WTC11 (cell line): ENCODE measurements around the gene SLC44A3. TPM values are rescaled to one million over a fixed set of nuclear protein-coding genes. Genes with fewer than 3 reads are reported as not detected.
A peak's percentile ranks its signal among the peaks of the same experiment; 100 is the strongest.

Source experiments
- ATF1 ChIP-seq: sonication (generic); formaldehyde crosslinking; IDR thresholded peaks from 2 replicates; pipeline ENCODE4 v1.8.1; 2023; ENCODE audit warnings: mild to moderate bottlenecking, moderate library complexity, missing genetic modification reagents
- ATF3 ChIP-seq: sonication (generic); formaldehyde crosslinking; conservative IDR thresholded peaks from 2 replicates; pipeline ENCODE4 v1.8.1; 2022; ENCODE audit warnings: mild to moderate bottlenecking, missing genetic modification reagents
- ELF4 ChIP-seq: sonication (generic); formaldehyde crosslinking; IDR thresholded peaks from 2 replicates; pipeline ENCODE4 v1.8.1; 2022; ENCODE audit warnings: low read depth, mild to moderate bottlenecking, moderate library complexity, missing genetic modification reagents
- EMX1 ChIP-seq: fragments of 250-450 bp; sonication (Bioruptor Pico); IDR thresholded peaks from 2 replicates; pipeline ENCODE4 v1.8.0; 2021; ENCODE audit warnings: mild to moderate bottlenecking
- ESRRA ChIP-seq: sonication (generic); formaldehyde crosslinking; IDR thresholded peaks from 2 replicates; pipeline ENCODE4 v1.8.1; 2022; ENCODE audit warnings: mild to moderate bottlenecking, missing genetic modification reagents, borderline replicate concordance
- ETV6 ChIP-seq: sonication (generic); formaldehyde crosslinking; IDR thresholded peaks from 2 replicates; pipeline ENCODE4 v1.8.1; 2022; ENCODE audit warnings: mild to moderate bottlenecking, missing genetic modification reagents
- FOXP1 ChIP-seq: sonication (generic); formaldehyde crosslinking; IDR thresholded peaks from 2 replicates; pipeline ENCODE4 v1.8.0; 2022; ENCODE audit warnings: missing genetic modification reagents, mild to moderate bottlenecking, moderate library complexity, borderline replicate concordance
- HMGA2 ChIP-seq: fragments of 250-450 bp; sonication (Bioruptor Pico); IDR thresholded peaks from 2 replicates; pipeline ENCODE4 v1.4.0; 2021; ENCODE audit warnings: mild to moderate bottlenecking, moderate library complexity
- IRF1 ChIP-seq: sonication (generic); formaldehyde crosslinking; IDR thresholded peaks from 2 replicates; pipeline ENCODE4 v1.8.0; 2023; ENCODE audit warnings: missing genetic modification reagents
- IRF2 ChIP-seq: sonication (generic); formaldehyde crosslinking; IDR thresholded peaks from 2 replicates; pipeline ENCODE4 v1.8.0; 2022; ENCODE audit warnings: low read depth, missing genetic modification reagents, borderline replicate concordance
- JUN ChIP-seq: sonication (generic); formaldehyde crosslinking; IDR thresholded peaks from 2 replicates; pipeline ENCODE4 v1.8.0; 2023; ENCODE audit warnings: mild to moderate bottlenecking, missing genetic modification reagents
- KAT7 ChIP-seq: sonication (generic); formaldehyde crosslinking; IDR thresholded peaks from 2 replicates; pipeline ENCODE4 v1.8.1; 2023; ENCODE audit warnings: missing genetic modification reagents, mild to moderate bottlenecking, borderline replicate concordance
- MLX ChIP-seq: sonication (generic); formaldehyde crosslinking; IDR thresholded peaks from 2 replicates; pipeline ENCODE4 v1.8.1; 2023; ENCODE audit warnings: mild to moderate bottlenecking, missing genetic modification reagents, moderate library complexity
- NR1H2 ChIP-seq: sonication (generic); formaldehyde crosslinking; IDR thresholded peaks from 2 replicates; pipeline ENCODE4 v1.9.0; 2021; ENCODE audit warnings: mild to moderate bottlenecking, moderate library complexity, missing genetic modification reagents
- NR2C2 ChIP-seq: sonication (generic); formaldehyde crosslinking; IDR thresholded peaks from 2 replicates; pipeline ENCODE4 v1.8.0; 2022; ENCODE audit warnings: mild to moderate bottlenecking, missing genetic modification reagents
- RELA ChIP-seq: sonication (generic); formaldehyde crosslinking; IDR thresholded peaks from 2 replicates; pipeline ENCODE4 v1.8.1; 2022; ENCODE audit warnings: missing genetic modification reagents, mild to moderate bottlenecking, borderline replicate concordance
- RORB ChIP-seq: fragments of 250-450 bp; sonication (Bioruptor Pico); IDR thresholded peaks from 2 replicates; pipeline ENCODE4 v1.9.0; 2021; ENCODE audit warnings: mild to moderate bottlenecking
- SMAD4 ChIP-seq: sonication (generic); formaldehyde crosslinking; IDR thresholded peaks from 2 replicates; pipeline ENCODE4 v1.8.0; 2022; ENCODE audit warnings: mild to moderate bottlenecking, missing genetic modification reagents
- TP53 ChIP-seq: sonication (generic); formaldehyde crosslinking; IDR thresholded peaks from 2 replicates; pipeline ENCODE4 v1.8.1; 2023; ENCODE audit warnings: mild to moderate bottlenecking, missing genetic modification reagents
- ZMAT4 ChIP-seq: fragments of 250-450 bp; sonication (Bioruptor Pico); IDR thresholded peaks from 2 replicates; pipeline ENCODE4 v1.9.0; 2021; ENCODE audit warnings: mild to moderate bottlenecking
- ZNF138 ChIP-seq: sonication (generic); formaldehyde crosslinking; conservative IDR thresholded peaks from 2 replicates; pipeline ENCODE4 v1.8.1; 2022; ENCODE audit warnings: mild to moderate bottlenecking, moderate library complexity, missing genetic modification reagents
- ZNF232 ChIP-seq: sonication (generic); formaldehyde crosslinking; IDR thresholded peaks from 2 replicates; pipeline ENCODE4 v1.8.0; 2022; ENCODE audit warnings: mild to moderate bottlenecking, missing genetic modification reagents
- ZNF396 ChIP-seq: fragments of 250-450 bp; sonication (Bioruptor Pico); IDR thresholded peaks from 2 replicates; pipeline ENCODE4 v1.8.0; 2021; ENCODE audit warnings: mild to moderate bottlenecking, moderate library complexity, borderline replicate concordance
- ZNF416 ChIP-seq: fragments of 250-450 bp; sonication (Bioruptor Pico); IDR thresholded peaks from 2 replicates; pipeline ENCODE4 v1.9.0; 2021; ENCODE audit warnings: mild to moderate bottlenecking, inconsistent platforms
- total RNA-seq: library from RNA; stranded (reverse); gene quantifications from 3 replicates; pipeline ENCODE4 v1.2.3, GENCODE V29; 2021
- TF ChIP-seq, protein P1 (sequence below): sonication (generic); formaldehyde crosslinking; IDR thresholded peaks from 2 replicates; pipeline ENCODE4 v1.8.1; 2022; ENCODE audit warnings: low read depth, missing genetic modification reagents, borderline replicate concordance
- TF ChIP-seq, protein P2 (sequence below): fragments of 200-600 bp; IDR thresholded peaks from 2 replicates; pipeline ENCODE4 v1.8.0; 2022; ENCODE audit warnings: antibody characterized with exemption
- TF ChIP-seq, protein P3 (sequence below): sonication (generic); formaldehyde crosslinking; IDR thresholded peaks from 2 replicates; pipeline ENCODE4 v1.8.1; 2023; ENCODE audit warnings: mild to moderate bottlenecking, missing genetic modification reagents
- TF ChIP-seq, protein P4 (sequence below): fragments of 250-450 bp; sonication (Bioruptor Pico); IDR thresholded peaks from 2 replicates; pipeline ENCODE4 v1.8.0; 2021; ENCODE audit warnings: mild to moderate bottlenecking
- TF ChIP-seq, protein P5 (sequence below): sonication (generic); formaldehyde crosslinking; IDR thresholded peaks from 2 replicates; pipeline ENCODE4 v1.8.0; 2023; ENCODE audit warnings: missing genetic modification reagents, mild to moderate bottlenecking, borderline replicate concordance

The SLC44A3 gene
- total RNA-seq, 1 experiment from 2014 or later: 4.7 TPM

GRCh38 chr1:94926915-94927404 lies 106.8 kb downstream of the SLC44A3 start, which contains the start of gene CNN3 (continued):
- TF ChIP-seq, protein P1, sequence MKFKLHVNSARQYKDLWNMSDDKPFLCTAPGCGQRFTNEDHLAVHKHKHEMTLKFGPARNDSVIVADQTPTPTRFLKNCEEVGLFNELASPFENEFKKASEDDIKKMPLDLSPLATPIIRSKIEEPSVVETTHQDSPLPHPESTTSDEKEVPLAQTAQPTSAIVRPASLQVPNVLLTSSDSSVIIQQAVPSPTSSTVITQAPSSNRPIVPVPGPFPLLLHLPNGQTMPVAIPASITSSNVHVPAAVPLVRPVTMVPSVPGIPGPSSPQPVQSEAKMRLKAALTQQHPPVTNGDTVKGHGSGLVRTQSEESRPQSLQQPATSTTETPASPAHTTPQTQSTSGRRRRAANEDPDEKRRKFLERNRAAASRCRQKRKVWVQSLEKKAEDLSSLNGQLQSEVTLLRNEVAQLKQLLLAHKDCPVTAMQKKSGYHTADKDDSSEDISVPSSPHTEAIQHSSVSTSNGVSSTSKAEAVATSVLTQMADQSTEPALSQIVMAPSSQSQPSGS (CRISPR knock-in tag): no peak
- TF ChIP-seq JUN (CRISPR knock-in tag) (peak; percentile 75), IRF1 (CRISPR knock-in tag) (no peak; the same call in 1 of the 2 replicates), MLX (no peak), IRF2 (no peak), HMGA2 (CRISPR knock-in tag) (no peak), RELA (CRISPR knock-in tag) (no peak), ESRRA (CRISPR knock-in tag) (no peak), ATF3 (CRISPR knock-in tag) (no peak), ZNF232 (CRISPR knock-in tag) (peak; percentile 61; the same call in 1 of the 2 replicates), KAT7 (CRISPR knock-in tag) (no peak), ZMAT4 (CRISPR knock-in tag) (no peak), ETV6 (no peak), EMX1 (0 out of 2 replicates have a peak, but pooled peaks have one; percentile 43), RORB (CRISPR knock-in tag) (no peak), ZNF396 (no peak), ELF4 (CRISPR knock-in tag) (peak; percentile 54; the same call in 1 of the 2 replicates), NR1H2 (CRISPR knock-in tag) (no peak), FOXP1 (CRISPR knock-in tag) (no peak; the same call in none of the 2 replicates), ZNF416 (CRISPR knock-in tag) (no peak), ATF1 (CRISPR knock-in tag) (no peak), ZNF138 (CRISPR knock-in tag) (no peak), NR2C2 (CRISPR knock-in tag) (peak; percentile 62; the same call in 1 of the 2 replicates), TP53 (CRISPR knock-in tag) (no peak), SMAD4 (no peak)
- TF ChIP-seq, protein P2, sequence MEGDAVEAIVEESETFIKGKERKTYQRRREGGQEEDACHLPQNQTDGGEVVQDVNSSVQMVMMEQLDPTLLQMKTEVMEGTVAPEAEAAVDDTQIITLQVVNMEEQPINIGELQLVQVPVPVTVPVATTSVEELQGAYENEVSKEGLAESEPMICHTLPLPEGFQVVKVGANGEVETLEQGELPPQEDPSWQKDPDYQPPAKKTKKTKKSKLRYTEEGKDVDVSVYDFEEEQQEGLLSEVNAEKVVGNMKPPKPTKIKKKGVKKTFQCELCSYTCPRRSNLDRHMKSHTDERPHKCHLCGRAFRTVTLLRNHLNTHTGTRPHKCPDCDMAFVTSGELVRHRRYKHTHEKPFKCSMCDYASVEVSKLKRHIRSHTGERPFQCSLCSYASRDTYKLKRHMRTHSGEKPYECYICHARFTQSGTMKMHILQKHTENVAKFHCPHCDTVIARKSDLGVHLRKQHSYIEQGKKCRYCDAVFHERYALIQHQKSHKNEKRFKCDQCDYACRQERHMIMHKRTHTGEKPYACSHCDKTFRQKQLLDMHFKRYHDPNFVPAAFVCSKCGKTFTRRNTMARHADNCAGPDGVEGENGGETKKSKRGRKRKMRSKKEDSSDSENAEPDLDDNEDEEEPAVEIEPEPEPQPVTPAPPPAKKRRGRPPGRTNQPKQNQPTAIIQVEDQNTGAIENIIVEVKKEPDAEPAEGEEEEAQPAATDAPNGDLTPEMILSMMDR: no peak
- TF ChIP-seq, protein P3, sequence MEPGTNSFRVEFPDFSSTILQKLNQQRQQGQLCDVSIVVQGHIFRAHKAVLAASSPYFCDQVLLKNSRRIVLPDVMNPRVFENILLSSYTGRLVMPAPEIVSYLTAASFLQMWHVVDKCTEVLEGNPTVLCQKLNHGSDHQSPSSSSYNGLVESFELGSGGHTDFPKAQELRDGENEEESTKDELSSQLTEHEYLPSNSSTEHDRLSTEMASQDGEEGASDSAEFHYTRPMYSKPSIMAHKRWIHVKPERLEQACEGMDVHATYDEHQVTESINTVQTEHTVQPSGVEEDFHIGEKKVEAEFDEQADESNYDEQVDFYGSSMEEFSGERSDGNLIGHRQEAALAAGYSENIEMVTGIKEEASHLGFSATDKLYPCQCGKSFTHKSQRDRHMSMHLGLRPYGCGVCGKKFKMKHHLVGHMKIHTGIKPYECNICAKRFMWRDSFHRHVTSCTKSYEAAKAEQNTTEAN (CRISPR knock-in tag): no peak
- TF ChIP-seq, protein P4, sequence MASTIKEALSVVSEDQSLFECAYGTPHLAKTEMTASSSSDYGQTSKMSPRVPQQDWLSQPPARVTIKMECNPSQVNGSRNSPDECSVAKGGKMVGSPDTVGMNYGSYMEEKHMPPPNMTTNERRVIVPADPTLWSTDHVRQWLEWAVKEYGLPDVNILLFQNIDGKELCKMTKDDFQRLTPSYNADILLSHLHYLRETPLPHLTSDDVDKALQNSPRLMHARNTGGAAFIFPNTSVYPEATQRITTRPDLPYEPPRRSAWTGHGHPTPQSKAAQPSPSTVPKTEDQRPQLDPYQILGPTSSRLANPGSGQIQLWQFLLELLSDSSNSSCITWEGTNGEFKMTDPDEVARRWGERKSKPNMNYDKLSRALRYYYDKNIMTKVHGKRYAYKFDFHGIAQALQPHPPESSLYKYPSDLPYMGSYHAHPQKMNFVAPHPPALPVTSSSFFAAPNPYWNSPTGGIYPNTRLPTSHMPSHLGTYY (CRISPR knock-in tag): no peak
- TF ChIP-seq, protein P5, sequence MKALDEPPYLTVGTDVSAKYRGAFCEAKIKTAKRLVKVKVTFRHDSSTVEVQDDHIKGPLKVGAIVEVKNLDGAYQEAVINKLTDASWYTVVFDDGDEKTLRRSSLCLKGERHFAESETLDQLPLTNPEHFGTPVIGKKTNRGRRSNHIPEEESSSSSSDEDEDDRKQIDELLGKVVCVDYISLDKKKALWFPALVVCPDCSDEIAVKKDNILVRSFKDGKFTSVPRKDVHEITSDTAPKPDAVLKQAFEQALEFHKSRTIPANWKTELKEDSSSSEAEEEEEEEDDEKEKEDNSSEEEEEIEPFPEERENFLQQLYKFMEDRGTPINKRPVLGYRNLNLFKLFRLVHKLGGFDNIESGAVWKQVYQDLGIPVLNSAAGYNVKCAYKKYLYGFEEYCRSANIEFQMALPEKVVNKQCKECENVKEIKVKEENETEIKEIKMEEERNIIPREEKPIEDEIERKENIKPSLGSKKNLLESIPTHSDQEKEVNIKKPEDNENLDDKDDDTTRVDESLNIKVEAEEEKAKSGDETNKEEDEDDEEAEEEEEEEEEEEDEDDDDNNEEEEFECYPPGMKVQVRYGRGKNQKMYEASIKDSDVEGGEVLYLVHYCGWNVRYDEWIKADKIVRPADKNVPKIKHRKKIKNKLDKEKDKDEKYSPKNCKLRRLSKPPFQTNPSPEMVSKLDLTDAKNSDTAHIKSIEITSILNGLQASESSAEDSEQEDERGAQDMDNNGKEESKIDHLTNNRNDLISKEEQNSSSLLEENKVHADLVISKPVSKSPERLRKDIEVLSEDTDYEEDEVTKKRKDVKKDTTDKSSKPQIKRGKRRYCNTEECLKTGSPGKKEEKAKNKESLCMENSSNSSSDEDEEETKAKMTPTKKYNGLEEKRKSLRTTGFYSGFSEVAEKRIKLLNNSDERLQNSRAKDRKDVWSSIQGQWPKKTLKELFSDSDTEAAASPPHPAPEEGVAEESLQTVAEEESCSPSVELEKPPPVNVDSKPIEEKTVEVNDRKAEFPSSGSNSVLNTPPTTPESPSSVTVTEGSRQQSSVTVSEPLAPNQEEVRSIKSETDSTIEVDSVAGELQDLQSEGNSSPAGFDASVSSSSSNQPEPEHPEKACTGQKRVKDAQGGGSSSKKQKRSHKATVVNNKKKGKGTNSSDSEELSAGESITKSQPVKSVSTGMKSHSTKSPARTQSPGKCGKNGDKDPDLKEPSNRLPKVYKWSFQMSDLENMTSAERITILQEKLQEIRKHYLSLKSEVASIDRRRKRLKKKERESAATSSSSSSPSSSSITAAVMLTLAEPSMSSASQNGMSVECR (CRISPR knock-in tag): peak; percentile 57
